Neural cell (in vitro differentiated cells): ENCODE results near the gene PIP4K2C. TPM values are rescaled to one million over a fixed set of nuclear protein-coding genes. Genes with fewer than 3 reads are reported as not detected.

Experiments used
- H2AFZ ChIP-seq: fragments of 200-600, 300-800 bp; sonication (generic), shearing (Covaris generic); 2 replicates; pipeline ENCODE4 v1.6.0; 2014; ENCODE audit warnings: low read depth, mild to moderate bottlenecking, antibody characterized with exemption, low read length, moderate library complexity
- H3F3A ChIP-seq: fragments of 200-600 bp; shearing (Covaris generic); 2 replicates; pipeline ENCODE4 v1.6.1; 2016; ENCODE audit warnings: mild to moderate bottlenecking, moderate library complexity, mixed read lengths, antibody characterized with exemption, low read length; ENCODE audit not compliant: insufficient read depth, poor library complexity, severe bottlenecking
- H3K27ac ChIP-seq: fragments of 200-600, 300-800 bp; sonication (generic), shearing (Covaris generic); 2 replicates; pipeline ENCODE4 v1.5.1; 2014; ENCODE audit warnings: mild to moderate bottlenecking, low read length, moderate library complexity
- H3K27me3 ChIP-seq: fragments of 300-800, 200-600 bp; sonication (generic), shearing (Covaris generic); 2 replicates; pipeline ENCODE4 v1.6.0; 2014; ENCODE audit warnings: mild to moderate bottlenecking, low read depth, low read length, moderate library complexity; ENCODE audit not compliant: insufficient read depth
- H3K36me3 ChIP-seq: fragments of 300-800, 200-600 bp; sonication (generic), shearing (Covaris generic); 2 replicates; pipeline ENCODE4 v1.5.1; 2014; ENCODE audit warnings: mild to moderate bottlenecking, antibody characterized with exemption, low read length, moderate library complexity; ENCODE audit not compliant: insufficient read depth
- H3K4me2 ChIP-seq: fragments of 300-800, 200-600 bp; sonication (generic), shearing (Covaris generic); 2 replicates; pipeline ENCODE4 v1.6.0; 2014; ENCODE audit warnings: mild to moderate bottlenecking, low read length
- H3K4me3 ChIP-seq: fragments of 300-800, 200-600 bp; sonication (generic), shearing (Covaris generic); 2 replicates; pipeline ENCODE4 v1.5.1; 2014; ENCODE audit warnings: mild to moderate bottlenecking, low read length, moderate library complexity
- H3K79me2 ChIP-seq: fragments of 200-600 bp; shearing (Covaris generic); replicated peaks from 2 replicates; pipeline ENCODE4 v1.6.0; 2014; ENCODE audit warnings: mild to moderate bottlenecking, low read length, moderate library complexity; ENCODE audit not compliant: insufficient read depth
- H3K9ac ChIP-seq: fragments of 300-800, 200-600 bp; sonication (generic), shearing (Covaris generic); 2 replicates; pipeline ENCODE4 v1.6.1; 2016; ENCODE audit warnings: mild to moderate bottlenecking, low read length, mixed read lengths
- H3K9me2 ChIP-seq: fragments of 200-600 bp; shearing (Covaris generic); 2 replicates; pipeline ENCODE4 v1.6.1; 2016; ENCODE audit warnings: mild to moderate bottlenecking, low read length, mixed read lengths; ENCODE audit not compliant: insufficient read depth
- H3K9me3 ChIP-seq: fragments of 200-600, 300-800 bp; sonication (generic), shearing (Covaris generic); 2 replicates; pipeline ENCODE4 v1.6.1; 2016; ENCODE audit warnings: mild to moderate bottlenecking, mixed run types, low read length, moderate library complexity, mixed read lengths
- H4K20me1 ChIP-seq: fragments of 200-600 bp; shearing (Covaris generic); 2 replicates; pipeline ENCODE4 v1.6.1; 2016; ENCODE audit warnings: mild to moderate bottlenecking, mixed run types; ENCODE audit not compliant: insufficient read depth
- EZH2 ChIP-seq: fragments of 200-600, 300-800 bp; shearing (Covaris generic), sonication (generic); IDR thresholded peaks from 2 replicates; pipeline ENCODE4 v1.6.1; 2014; ENCODE audit warnings: antibody characterized with exemption, low read length, borderline replicate concordance, mild to moderate bottlenecking; ENCODE audit not compliant: insufficient read depth, poor library complexity, severe bottlenecking
- POLR2AphosphoS5 ChIP-seq: IDR thresholded peaks from 2 replicates; pipeline ENCODE4 v1.6.1; 2012
- RAD21 ChIP-seq: fragments of 450-650 bp; conservative IDR thresholded peaks from 2 replicates; pipeline ENCODE4 v1.6.1; 2014; ENCODE audit warnings: antibody characterized with exemption, mild to moderate bottlenecking, moderate library complexity
- SMC3 ChIP-seq: fragments of 450-650 bp; conservative IDR thresholded peaks from 2 replicates; pipeline ENCODE4 v1.6.1; 2014; ENCODE audit warnings: antibody characterized with exemption, mild to moderate bottlenecking, moderate library complexity; ENCODE audit not compliant: poor library complexity
- TAF1 ChIP-seq: IDR thresholded peaks from 2 replicates; pipeline ENCODE4 v1.6.1; 2012; ENCODE audit warnings: low read depth
- polyA plus RNA-seq: library from polyadenylated mRNA; depleted of rRNA; stranded (reverse); fragments of >200 nt; gene quantifications from 2 replicates; pipeline ENCODE4 v1.2.3, GENCODE V29; 2014
- TF ChIP-seq, protein P1 (sequence below): fragments of 450-650 bp; IDR thresholded peaks from 2 replicates; pipeline ENCODE4 v1.5.1; 2014; ENCODE audit warnings: antibody characterized with exemption, mild to moderate bottlenecking, moderate library complexity; ENCODE audit not compliant: poor library complexity, severe bottlenecking
- TF ChIP-seq, protein P2 (sequence below): IDR thresholded peaks from 2 replicates; pipeline ENCODE4 v1.6.1; 2012; ENCODE audit warnings: borderline replicate concordance

The PIP4K2C gene
- polyA plus RNA-seq, 1 donor from 2014 or later, result 22.1 TPM

DNA sequence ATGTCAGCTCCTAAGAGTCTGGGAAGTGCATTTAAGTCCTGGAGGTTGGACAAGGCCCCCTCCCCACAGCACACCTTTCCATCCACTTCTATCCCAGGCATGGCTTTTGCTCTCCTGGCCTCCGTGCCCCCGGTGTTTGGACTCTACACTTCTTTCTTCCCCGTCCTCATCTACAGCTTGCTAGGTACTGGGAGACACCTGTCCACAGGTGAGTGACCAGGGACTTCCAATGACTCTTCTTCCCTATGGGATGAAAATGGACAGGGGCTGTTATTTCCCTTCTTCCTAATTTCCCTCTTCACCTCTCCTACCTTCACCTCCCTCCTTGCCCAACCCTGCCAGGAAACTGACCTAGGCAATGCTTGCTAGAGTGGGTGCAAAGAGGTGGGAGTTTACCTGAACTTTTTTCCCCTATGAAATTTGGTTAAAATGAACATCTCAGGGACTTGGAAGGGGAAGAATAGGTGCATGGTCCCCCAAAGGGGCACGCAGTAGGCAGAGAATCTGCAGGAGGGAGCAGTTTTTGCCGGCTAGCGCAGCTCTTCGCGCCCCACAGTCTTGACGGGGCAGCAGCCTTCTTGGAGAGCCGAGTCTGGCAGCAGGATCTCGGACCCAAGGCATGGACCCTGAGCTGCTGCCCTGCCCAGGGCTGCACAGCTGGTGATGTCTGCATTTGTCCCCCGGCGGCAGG is 29.4 kb downstream of the PIP4K2C start:
- Histone ChIP-seq H3K79me2 (no peaks in the 10 kb centered on the region), H2AFZ (no peak overlapping the region), H3K36me3 (no peaks in the 10 kb centered on the region), H3K27ac (no peak overlapping the region), H3K9me3 (no peaks in the 10 kb centered on the region), H3K27me3 (peaks cover 69% of the 10 kb centered on the region), H3K4me3 (no peak overlapping the region), H3K9ac (no peak overlapping the region), H3K9me2 (no peaks in the 10 kb centered on the region), H3K4me2 (no peak overlapping the region), H4K20me1 (no peaks in the 10 kb centered on the region), H3F3A (no peaks in the 10 kb centered on the region)
- no peak for TF ChIP-seq RAD21
- TF ChIP-seq TAF1, result no peak
- TF ChIP-seq, protein P1, sequence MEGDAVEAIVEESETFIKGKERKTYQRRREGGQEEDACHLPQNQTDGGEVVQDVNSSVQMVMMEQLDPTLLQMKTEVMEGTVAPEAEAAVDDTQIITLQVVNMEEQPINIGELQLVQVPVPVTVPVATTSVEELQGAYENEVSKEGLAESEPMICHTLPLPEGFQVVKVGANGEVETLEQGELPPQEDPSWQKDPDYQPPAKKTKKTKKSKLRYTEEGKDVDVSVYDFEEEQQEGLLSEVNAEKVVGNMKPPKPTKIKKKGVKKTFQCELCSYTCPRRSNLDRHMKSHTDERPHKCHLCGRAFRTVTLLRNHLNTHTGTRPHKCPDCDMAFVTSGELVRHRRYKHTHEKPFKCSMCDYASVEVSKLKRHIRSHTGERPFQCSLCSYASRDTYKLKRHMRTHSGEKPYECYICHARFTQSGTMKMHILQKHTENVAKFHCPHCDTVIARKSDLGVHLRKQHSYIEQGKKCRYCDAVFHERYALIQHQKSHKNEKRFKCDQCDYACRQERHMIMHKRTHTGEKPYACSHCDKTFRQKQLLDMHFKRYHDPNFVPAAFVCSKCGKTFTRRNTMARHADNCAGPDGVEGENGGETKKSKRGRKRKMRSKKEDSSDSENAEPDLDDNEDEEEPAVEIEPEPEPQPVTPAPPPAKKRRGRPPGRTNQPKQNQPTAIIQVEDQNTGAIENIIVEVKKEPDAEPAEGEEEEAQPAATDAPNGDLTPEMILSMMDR, result no peak
- TF ChIP-seq, protein P2, sequence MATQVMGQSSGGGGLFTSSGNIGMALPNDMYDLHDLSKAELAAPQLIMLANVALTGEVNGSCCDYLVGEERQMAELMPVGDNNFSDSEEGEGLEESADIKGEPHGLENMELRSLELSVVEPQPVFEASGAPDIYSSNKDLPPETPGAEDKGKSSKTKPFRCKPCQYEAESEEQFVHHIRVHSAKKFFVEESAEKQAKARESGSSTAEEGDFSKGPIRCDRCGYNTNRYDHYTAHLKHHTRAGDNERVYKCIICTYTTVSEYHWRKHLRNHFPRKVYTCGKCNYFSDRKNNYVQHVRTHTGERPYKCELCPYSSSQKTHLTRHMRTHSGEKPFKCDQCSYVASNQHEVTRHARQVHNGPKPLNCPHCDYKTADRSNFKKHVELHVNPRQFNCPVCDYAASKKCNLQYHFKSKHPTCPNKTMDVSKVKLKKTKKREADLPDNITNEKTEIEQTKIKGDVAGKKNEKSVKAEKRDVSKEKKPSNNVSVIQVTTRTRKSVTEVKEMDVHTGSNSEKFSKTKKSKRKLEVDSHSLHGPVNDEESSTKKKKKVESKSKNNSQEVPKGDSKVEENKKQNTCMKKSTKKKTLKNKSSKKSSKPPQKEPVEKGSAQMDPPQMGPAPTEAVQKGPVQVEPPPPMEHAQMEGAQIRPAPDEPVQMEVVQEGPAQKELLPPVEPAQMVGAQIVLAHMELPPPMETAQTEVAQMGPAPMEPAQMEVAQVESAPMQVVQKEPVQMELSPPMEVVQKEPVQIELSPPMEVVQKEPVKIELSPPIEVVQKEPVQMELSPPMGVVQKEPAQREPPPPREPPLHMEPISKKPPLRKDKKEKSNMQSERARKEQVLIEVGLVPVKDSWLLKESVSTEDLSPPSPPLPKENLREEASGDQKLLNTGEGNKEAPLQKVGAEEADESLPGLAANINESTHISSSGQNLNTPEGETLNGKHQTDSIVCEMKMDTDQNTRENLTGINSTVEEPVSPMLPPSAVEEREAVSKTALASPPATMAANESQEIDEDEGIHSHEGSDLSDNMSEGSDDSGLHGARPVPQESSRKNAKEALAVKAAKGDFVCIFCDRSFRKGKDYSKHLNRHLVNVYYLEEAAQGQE, result no peak
- no peak for TF ChIP-seq POLR2AphosphoS5
- no peak for TF ChIP-seq SMC3

DNA sequence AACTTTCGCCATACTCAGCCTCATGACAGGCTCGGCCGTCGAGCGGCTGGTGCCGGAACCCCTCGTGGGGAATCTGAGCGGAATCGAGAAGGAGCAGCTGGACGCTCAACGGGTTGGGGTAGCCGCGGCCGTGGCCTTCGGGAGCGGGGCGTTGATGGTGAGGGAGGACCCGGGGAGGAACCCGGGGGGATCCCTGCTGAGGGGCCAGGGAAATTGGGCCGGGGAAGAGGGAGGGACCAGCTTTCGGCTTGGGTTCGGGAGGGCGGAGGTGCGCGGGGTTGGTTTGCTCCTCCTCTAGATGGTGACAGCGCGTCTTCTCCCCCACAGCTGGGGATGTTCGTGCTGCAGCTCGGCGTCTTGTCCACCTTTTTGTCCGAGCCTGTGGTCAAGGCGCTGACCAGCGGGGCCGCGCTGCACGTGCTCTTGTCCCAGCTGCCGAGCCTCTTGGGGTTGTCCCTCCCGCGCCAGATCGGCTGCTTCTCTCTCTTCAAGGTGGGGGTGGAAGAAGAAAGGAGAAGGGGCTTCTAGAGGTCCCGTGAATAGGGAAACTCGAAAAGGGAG is 30.0 kb downstream of the PIP4K2C start:
- Histone ChIP-seq H3K27ac (no peak overlapping the region), H3K9me3 (no peaks in the 10 kb centered on the region), H3K36me3 (no peaks in the 10 kb centered on the region), H3K9ac (no peak overlapping the region), H2AFZ (no peak overlapping the region), H3K4me2 (no peak overlapping the region), H4K20me1 (no peaks in the 10 kb centered on the region), H3K27me3 (peaks cover 69% of the 10 kb centered on the region), H3K79me2 (no peaks in the 10 kb centered on the region), H3F3A (no peaks in the 10 kb centered on the region), H3K4me3 (peak overlapping the region; percentile 63), H3K9me2 (no peaks in the 10 kb centered on the region)
- peak; percentile 34 for TF ChIP-seq EZH2
- TF ChIP-seq POLR2AphosphoS5, result no peak
- no peak for TF ChIP-seq TAF1
